GM12878 (cell line): ENCODE results near the gene ZBTB32. TPM values are rescaled to one million over a fixed set of nuclear protein-coding genes. Genes with fewer than 3 reads are reported as not detected.

ENCODE experiments used
- ATF7 ChIP-seq: fragments of 450-650 bp; IDR thresholded peaks from 2 replicates; pipeline ENCODE4 v1.6.1; 2016; ENCODE audit warnings: low read depth, mild to moderate bottlenecking
- CBFB ChIP-seq: IDR thresholded peaks from 2 replicates; pipeline ENCODE4 v1.6.1; 2016; ENCODE audit warnings: antibody characterized with exemption, low read depth
- CBX3 ChIP-seq: fragments of 200-600 bp; sonication (generic); IDR thresholded peaks from 2 replicates; pipeline ENCODE4 v1.6.1; 2016; ENCODE audit warnings: low read depth, borderline replicate concordance
- CHD2 ChIP-seq: IDR thresholded peaks from 2 replicates; pipeline ENCODE4 v1.6.1; 2011; ENCODE audit warnings: low read depth, low read length, improper control_type of control experiment, borderline replicate concordance
- CREB1 ChIP-seq: IDR thresholded peaks from 2 replicates; pipeline ENCODE4 v1.6.1; 2012; ENCODE audit warnings: low read depth, mild to moderate bottlenecking, inconsistent platforms
- EGR1 ChIP-seq, 2 experiments: IDR thresholded peaks; 1 replicate in 1 of 2; 2 replicates in 1 of 2; pipeline ENCODE4 v1.6.1; 2011 to 2012; ENCODE audit warnings: low read depth in 2 of 2, low read length in 2 of 2, borderline replicate concordance in 1 of 2, mild to moderate bottlenecking in 1 of 2, moderate library complexity in 1 of 2
- IKZF1 ChIP-seq: fragments of 450-650 bp; conservative IDR thresholded peaks from 2 replicates; pipeline ENCODE4 v1.6.1; 2017; ENCODE audit warnings: antibody characterized with exemption, mild to moderate bottlenecking
- KDM1A ChIP-seq: fragments of 200-600 bp; sonication (generic); IDR thresholded peaks from 2 replicates; pipeline ENCODE4 v1.6.1; 2016; ENCODE audit warnings: borderline replicate concordance
- MEF2B ChIP-seq: fragments of 450-650 bp; IDR thresholded peaks from 2 replicates; pipeline ENCODE4 v1.6.1; 2018; ENCODE audit warnings: mild to moderate bottlenecking, moderate library complexity; ENCODE audit not compliant: partially characterized antibody, poor library complexity, severe bottlenecking
- NR2C1 ChIP-seq: fragments of 450-650 bp; IDR thresholded peaks from 2 replicates; pipeline ENCODE4 v1.6.1; 2017; ENCODE audit warnings: antibody characterized with exemption, mild to moderate bottlenecking, moderate library complexity
- POLR2AphosphoS5 ChIP-seq: IDR thresholded peaks from 2 replicates; pipeline ENCODE4 v1.6.1; 2011; ENCODE audit warnings: mild to moderate bottlenecking, low read length, inconsistent platforms
- POU2F2 ChIP-seq: IDR thresholded peaks from 3 replicates; pipeline ENCODE4 v1.6.1; 2011; ENCODE audit warnings: low read depth, mild to moderate bottlenecking, low read length, borderline replicate concordance
- RUNX3 ChIP-seq: IDR thresholded peaks from 2 replicates; pipeline ENCODE4 v1.6.1; 2012; ENCODE audit warnings: low read length, inconsistent platforms
- SIN3A ChIP-seq: IDR thresholded peaks from 2 replicates; pipeline ENCODE4 v1.6.1; 2012; ENCODE audit warnings: low read depth, low read length, improper control_type of control experiment
- SIX5 ChIP-seq: IDR thresholded peaks from 2 replicates; pipeline ENCODE4 v1.6.1; 2011; ENCODE audit warnings: mild to moderate bottlenecking, low read depth, low read length, moderate library complexity; ENCODE audit not compliant: severe bottlenecking
- SPI1 ChIP-seq: IDR thresholded peaks from 2 replicates; pipeline ENCODE4 v1.6.1; 2011; ENCODE audit warnings: low read depth, mild to moderate bottlenecking, low read length, moderate library complexity, borderline replicate concordance; ENCODE audit not compliant: insufficient read depth
- STAT1 ChIP-seq: fragments of 450-650 bp; conservative IDR thresholded peaks from 2 replicates; pipeline ENCODE4 v1.6.1; 2014; ENCODE audit warnings: antibody characterized with exemption, mild to moderate bottlenecking
- TAF1 ChIP-seq: IDR thresholded peaks from 2 replicates; pipeline ENCODE4 v1.6.1; 2011; ENCODE audit warnings: mild to moderate bottlenecking, low read depth, low read length, borderline replicate concordance
- TARDBP ChIP-seq: IDR thresholded peaks from 2 replicates; pipeline ENCODE4 v1.6.1; 2016; ENCODE audit warnings: borderline replicate concordance
- TBL1XR1 ChIP-seq: IDR thresholded peaks from 2 replicates; pipeline ENCODE4 v1.6.1; 2012; ENCODE audit warnings: low read depth, low read length, improper control_type of control experiment
- ZNF207 ChIP-seq: fragments of 450-650 bp; IDR thresholded peaks from 2 replicates; pipeline ENCODE4 v1.6.1; 2014; ENCODE audit warnings: antibody characterized with exemption, mild to moderate bottlenecking, borderline replicate concordance
- polyA plus RNA-seq, 11 experiments: library from polyadenylated mRNA; depleted of rRNA in 4 of 11; unstranded in 6 of 11; stranded (reverse) in 5 of 11; fragments of >200 nt; fragmentation: Nextera tagmentation in 4 of 11; fragmentation: Illumina TruSeq in 1 of 11; extraction: Ambion mirVana in 4 of 11; extraction: Trizol in 1 of 11; gene quantifications; 1 replicate in 1 of 11; 2 replicates in 10 of 11; pipeline versions ENCODE4 v1.2.1 to v1.2.3, GENCODE V29; 2011 to 2016; ENCODE audit warnings: inconsistent platforms in 2 of 11, missing spikeins in 2 of 11, low read depth in 1 of 11
- total RNA-seq, 4 experiments: library from RNA; depleted of rRNA in 3 of 4; stranded (reverse); fragments of >200 nt in 3 of 4; fragmentation: Illumina TruSeq in 1 of 4; extraction: Trizol in 1 of 4; gene quantifications; 2 replicates each; pipeline versions ENCODE4 v1.2.1 to v1.2.3, GENCODE V29; 2013 to 2021
- TF ChIP-seq, protein P1 (sequence below): fragments of 450-650 bp; formaldehyde crosslinking; IDR thresholded peaks from 2 replicates; pipeline ENCODE4 v1.4.0; 2022; ENCODE audit warnings: mild to moderate bottlenecking, moderate library complexity
- TF ChIP-seq, protein P2 (sequence below): fragments of 450-650 bp; IDR thresholded peaks from 2 replicates; pipeline ENCODE4 v1.6.1; 2016; ENCODE audit warnings: mild to moderate bottlenecking
- TF ChIP-seq, protein P3 (sequence below): IDR thresholded peaks from 2 replicates; pipeline ENCODE4 v1.6.1; 2011; ENCODE audit warnings: borderline replicate concordance, low read depth, mild to moderate bottlenecking, moderate library complexity, low read length; ENCODE audit not compliant: insufficient read depth, poor library complexity, severe bottlenecking

Gene ZBTB32
- total and polyA plus RNA-seq, 10 of the 15 experiments (the other 5 are each of a cell fraction or from before 2014, with no cell fraction given): 1.0 to 46.7 (median 16.0) TPM

DNA sequence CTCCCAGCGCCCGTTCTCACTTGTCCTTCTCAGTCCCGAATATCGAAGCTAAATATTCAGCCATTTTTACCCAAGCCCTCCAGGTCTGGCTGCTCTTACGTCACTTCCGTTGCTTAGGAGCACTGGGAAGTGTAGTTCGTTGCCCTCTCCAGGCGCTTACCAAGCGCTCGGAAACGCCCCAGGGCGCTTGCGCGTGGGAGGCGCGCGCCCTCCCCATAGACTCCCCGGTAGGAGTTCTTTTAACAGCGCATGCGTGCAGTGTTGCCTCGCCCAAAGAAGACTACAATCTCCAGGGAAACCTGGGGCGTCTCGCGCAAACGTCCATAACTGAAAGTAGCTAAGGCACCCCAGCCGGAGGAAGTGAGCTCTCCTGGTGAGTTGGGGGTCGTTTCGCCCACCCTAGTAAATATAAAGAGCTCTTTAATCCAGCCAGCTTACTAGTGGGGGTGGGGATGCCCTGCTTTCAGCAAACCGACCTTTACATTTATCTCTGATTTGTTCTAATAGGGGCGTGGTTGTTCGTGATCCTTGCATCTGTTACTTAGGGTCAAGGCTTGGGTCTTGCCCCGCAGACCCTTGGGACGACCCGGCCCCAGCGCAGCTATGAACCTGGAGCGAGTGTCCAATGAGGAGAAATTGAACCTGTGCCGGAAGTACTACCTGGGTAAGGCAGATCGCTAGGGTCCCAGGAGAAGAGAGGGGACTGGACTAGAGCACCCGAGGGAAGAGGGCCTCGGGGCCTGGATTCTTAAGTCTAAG lies 41.1 kb downstream of the ZBTB32 start, which contains the start of the genes PSENEN and U2AF1L4 (continued):
- TF ChIP-seq, protein P1, sequence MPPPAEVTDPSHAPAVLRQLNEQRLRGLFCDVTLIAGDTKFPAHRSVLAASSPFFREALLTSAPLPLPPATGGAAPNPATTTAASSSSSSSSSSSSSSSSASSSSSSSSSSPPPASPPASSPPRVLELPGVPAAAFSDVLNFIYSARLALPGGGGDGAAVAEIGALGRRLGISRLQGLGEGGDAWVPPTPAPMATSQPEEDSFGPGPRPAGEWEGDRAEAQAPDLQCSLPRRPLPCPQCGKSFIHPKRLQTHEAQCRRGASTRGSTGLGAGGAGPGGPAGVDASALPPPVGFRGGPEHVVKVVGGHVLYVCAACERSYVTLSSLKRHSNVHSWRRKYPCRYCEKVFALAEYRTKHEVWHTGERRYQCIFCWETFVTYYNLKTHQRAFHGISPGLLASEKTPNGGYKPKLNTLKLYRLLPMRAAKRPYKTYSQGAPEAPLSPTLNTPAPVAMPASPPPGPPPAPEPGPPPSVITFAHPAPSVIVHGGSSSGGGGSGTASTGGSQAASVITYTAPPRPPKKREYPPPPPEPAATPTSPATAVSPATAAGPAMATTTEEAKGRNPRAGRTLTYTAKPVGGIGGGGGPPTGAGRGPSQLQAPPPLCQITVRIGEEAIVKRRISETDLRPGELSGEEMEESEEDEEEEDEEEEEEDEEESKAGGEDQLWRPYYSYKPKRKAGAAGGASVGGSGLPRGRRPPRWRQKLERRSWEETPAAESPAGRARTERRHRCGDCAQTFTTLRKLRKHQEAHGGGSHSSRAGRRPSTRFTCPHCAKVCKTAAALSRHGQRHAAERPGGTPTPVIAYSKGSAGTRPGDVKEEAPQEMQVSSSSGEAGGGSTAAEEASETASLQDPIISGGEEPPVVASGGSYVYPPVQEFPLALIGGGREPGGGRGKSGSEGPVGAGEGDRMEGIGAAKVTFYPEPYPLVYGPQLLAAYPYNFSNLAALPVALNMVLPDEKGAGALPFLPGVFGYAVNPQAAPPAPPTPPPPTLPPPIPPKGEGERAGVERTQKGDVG (CRISPR knock-in tag): no peak
- TF ChIP-seq TARDBP (0 out of 2 replicates have a peak, but pooled peaks have one; percentile 49), NR2C1 (peak; percentile 58), SIN3A (peak; percentile 95), CBX3 (no peak), TAF1 (peak; percentile 60; the same call in 1 of the 2 replicates), IKZF1 (peak; percentile 97), STAT1 (peak; percentile 56; the same call in 1 of the 2 replicates), POU2F2 (peak; percentile 34; the same call in 1 of the 3 replicates), ZNF207 (no peak; the same call in 1 of the 2 replicates), MEF2B (peak; percentile 46), EGR1 (IDR thresholded peaks at IDR 0.05; ENCODE audit: borderline replicate concordance in 1 of 2, low read depth in 2 of 2, low read length in 2 of 2) (peak in 1 of 2 experiments; percentile 65; a peak in 2 of 3 replicates), CHD2 (peak; percentile 71; the same call in 1 of the 2 replicates), TBL1XR1 (0 out of 2 replicates have a peak, but pooled peaks have one; percentile 30), CREB1 (peak; percentile 94), SIX5 (peak; percentile 88), ATF7 (peak; percentile 88), CBFB (no peak), SPI1 (peak; percentile 66), RUNX3 (no peak), KDM1A (no peak), POLR2AphosphoS5 (peak; percentile 47; the same call in 1 of the 2 replicates)
- TF ChIP-seq, protein P2, sequence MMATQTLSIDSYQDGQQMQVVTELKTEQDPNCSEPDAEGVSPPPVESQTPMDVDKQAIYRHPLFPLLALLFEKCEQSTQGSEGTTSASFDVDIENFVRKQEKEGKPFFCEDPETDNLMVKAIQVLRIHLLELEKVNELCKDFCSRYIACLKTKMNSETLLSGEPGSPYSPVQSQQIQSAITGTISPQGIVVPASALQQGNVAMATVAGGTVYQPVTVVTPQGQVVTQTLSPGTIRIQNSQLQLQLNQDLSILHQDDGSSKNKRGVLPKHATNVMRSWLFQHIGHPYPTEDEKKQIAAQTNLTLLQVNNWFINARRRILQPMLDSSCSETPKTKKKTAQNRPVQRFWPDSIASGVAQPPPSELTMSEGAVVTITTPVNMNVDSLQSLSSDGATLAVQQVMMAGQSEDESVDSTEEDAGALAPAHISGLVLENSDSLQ: 0 out of 2 replicates have a peak, but pooled peaks have one; percentile 2
- TF ChIP-seq, protein P3, sequence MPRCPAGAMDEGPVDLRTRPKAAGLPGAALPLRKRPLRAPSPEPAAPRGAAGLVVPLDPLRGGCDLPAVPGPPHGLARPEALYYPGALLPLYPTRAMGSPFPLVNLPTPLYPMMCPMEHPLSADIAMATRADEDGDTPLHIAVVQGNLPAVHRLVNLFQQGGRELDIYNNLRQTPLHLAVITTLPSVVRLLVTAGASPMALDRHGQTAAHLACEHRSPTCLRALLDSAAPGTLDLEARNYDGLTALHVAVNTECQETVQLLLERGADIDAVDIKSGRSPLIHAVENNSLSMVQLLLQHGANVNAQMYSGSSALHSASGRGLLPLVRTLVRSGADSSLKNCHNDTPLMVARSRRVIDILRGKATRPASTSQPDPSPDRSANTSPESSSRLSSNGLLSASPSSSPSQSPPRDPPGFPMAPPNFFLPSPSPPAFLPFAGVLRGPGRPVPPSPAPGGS: no peak
